K562 (cell line): ENCODE data around the gene FAM120AOS. TPM values are rescaled to one million over a fixed set of nuclear protein-coding genes. Genes with fewer than 3 reads are reported as not detected.

Source experiments
- HMG20B ChIP-seq: fragments of 250-450 bp; sonication (Bioruptor Pico); IDR thresholded peaks from 2 replicates; pipeline ENCODE4 v1.5.0; 2021; ENCODE audit warnings: mild to moderate bottlenecking
- HMGN3 ChIP-seq: IDR thresholded peaks from 2 replicates; pipeline ENCODE4 v1.6.1; 2011; ENCODE audit warnings: borderline replicate concordance, low read depth, mild to moderate bottlenecking, mixed read lengths, low read length; ENCODE audit not compliant: insufficient read length; ENCODE audit errors: extremely low read depth
- NRF1 ChIP-seq, 2 experiments: fragments of 450-650 bp; IDR thresholded peaks in 1 of 2; conservative IDR thresholded peaks in 1 of 2; 2 replicates each; pipeline ENCODE4 v1.6.1; 2014; ENCODE audit warnings: mild to moderate bottlenecking in 2 of 2
- ZBTB7A ChIP-seq: IDR thresholded peaks from 2 replicates; pipeline ENCODE4 v1.6.1; 2011; ENCODE audit warnings: low read depth, mild to moderate bottlenecking, low read length, moderate library complexity, borderline replicate concordance; ENCODE audit not compliant: control insufficient read depth
- ZFX ChIP-seq: sonication (generic); formaldehyde crosslinking; IDR thresholded peaks from 2 replicates; pipeline ENCODE4 v1.8.0; 2022; ENCODE audit warnings: mild to moderate bottlenecking, missing genetic modification reagents, moderate library complexity
- ZNF24 ChIP-seq: fragments of 450-650 bp; IDR thresholded peaks from 2 replicates; pipeline ENCODE4 v1.6.1; 2016
- ZNF583 ChIP-seq: fragments of 250-450 bp; sonication (Bioruptor Pico); IDR thresholded peaks from 2 replicates; pipeline ENCODE4 v1.4.0; 2020
- polyA plus RNA-seq, 8 experiments: library from polyadenylated mRNA; depleted of rRNA in 4 of 8; stranded (reverse) in 5 of 8; unstranded in 3 of 8; fragments of >200 nt; fragmentation: Nextera tagmentation in 2 of 8; fragmentation: Illumina TruSeq in 1 of 8; extraction: Ambion mirVana in 2 of 8; extraction: Trizol in 1 of 8; gene quantifications; 2 replicates each; pipeline versions ENCODE4 v1.2.1 to v1.2.3, GENCODE V29; 2011 to 2014; ENCODE audit warnings: inconsistent platforms in 1 of 8, missing spikeins in 1 of 8
- total RNA-seq, 7 experiments: library from RNA; depleted of rRNA in 6 of 7; stranded (reverse); fragments of >200 nt in 6 of 7; fragmentation: Illumina TruSeq in 2 of 7; extraction: Trizol in 2 of 7; gene quantifications; 2 replicates each; pipeline versions ENCODE4 v1.2.1 to v1.2.3, GENCODE V29; 2011 to 2021; ENCODE audit warnings: low replicate concordance in 1 of 7
- TF ChIP-seq, protein P1 (sequence below): fragments of 150-350 bp; IDR thresholded peaks from 2 replicates; pipeline ENCODE4 v1.6.1; 2014; ENCODE audit warnings: low read depth, mild to moderate bottlenecking, low read length, borderline replicate concordance

The FAM120AOS gene
- total and polyA plus RNA-seq, 9 of the 15 experiments (the other 6 are each of a cell fraction or from before 2014, with no cell fraction given): 18.8 to 53.4 (median 41.4) TPM

GRCh38 chr9:93450945-93451815 is 2.2 kb downstream of the FAM120AOS start, which contains the start of gene FAM120A (continued):
- TF ChIP-seq ZNF583 (CRISPR knock-in tag) (no peak), ZNF24 (0 out of 2 replicates have a peak, but pooled peaks have one; percentile 18), ZBTB7A (peak; percentile 51; the same call in 1 of the 2 replicates), ZFX (CRISPR knock-in tag) (peak; percentile 86), NRF1 (conservative IDR thresholded peaks at IDR 0.05 in 1 of 2, IDR thresholded peaks at IDR 0.05 in 1 of 2) (peak; percentile 41 to 43; a peak in 1 of 4 replicates), HMG20B (CRISPR knock-in tag) (no peak), HMGN3 (no peak)
- TF ChIP-seq, protein P1, sequence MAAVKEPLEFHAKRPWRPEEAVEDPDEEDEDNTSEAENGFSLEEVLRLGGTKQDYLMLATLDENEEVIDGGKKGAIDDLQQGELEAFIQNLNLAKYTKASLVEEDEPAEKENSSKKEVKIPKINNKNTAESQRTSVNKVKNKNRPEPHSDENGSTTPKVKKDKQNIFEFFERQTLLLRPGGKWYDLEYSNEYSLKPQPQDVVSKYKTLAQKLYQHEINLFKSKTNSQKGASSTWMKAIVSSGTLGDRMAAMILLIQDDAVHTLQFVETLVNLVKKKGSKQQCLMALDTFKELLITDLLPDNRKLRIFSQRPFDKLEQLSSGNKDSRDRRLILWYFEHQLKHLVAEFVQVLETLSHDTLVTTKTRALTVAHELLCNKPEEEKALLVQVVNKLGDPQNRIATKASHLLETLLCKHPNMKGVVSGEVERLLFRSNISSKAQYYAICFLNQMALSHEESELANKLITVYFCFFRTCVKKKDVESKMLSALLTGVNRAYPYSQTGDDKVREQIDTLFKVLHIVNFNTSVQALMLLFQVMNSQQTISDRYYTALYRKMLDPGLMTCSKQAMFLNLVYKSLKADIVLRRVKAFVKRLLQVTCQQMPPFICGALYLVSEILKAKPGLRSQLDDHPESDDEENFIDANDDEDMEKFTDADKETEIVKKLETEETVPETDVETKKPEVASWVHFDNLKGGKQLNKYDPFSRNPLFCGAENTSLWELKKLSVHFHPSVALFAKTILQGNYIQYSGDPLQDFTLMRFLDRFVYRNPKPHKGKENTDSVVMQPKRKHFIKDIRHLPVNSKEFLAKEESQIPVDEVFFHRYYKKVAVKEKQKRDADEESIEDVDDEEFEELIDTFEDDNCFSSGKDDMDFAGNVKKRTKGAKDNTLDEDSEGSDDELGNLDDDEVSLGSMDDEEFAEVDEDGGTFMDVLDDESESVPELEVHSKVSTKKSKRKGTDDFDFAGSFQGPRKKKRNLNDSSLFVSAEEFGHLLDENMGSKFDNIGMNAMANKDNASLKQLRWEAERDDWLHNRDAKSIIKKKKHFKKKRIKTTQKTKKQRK: no peak
